ENCODE measurements around the gene ANKRD13D.

ANKRD13D gene

DNA sequence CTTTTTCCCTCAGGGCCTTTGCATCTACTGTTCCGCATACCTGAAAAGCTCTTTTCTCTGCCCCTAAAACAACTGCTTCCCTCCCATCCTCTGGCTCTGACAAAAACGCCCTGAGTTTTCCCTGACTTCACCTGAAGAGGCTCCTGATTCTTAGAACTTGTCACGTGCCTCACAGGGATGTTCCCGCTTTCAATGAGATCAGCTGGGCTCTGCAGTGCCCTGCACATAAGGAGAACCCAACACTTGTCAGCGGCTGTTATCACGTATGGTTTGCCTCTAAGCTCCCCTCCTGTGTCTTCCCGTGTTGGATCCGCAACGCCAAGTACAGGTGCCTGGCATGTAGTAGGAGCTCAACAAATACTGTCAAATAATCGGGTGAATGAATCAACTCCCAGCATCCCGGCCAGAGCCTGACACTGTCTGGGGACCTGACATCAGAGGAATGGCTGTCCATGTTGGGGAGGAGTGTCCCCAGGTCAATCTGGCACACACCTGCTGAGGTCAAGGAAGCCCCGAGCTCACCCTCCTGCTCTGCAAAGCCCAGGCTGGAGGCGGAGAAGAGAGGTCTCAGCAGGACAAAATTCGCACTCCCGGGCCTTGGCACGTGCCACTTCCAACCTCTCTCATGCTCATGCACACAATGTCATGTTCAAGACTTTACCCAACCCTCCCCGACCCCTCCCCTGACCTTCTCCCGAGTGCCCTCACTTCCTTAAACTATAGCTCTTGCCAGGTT lies 27.0 kb upstream of the ANKRD13D start:
- DNase-seq (ENCODE audit: low read depth in 2 of 3, low spot score in 1 of 3), result no peak

- DNase-seq (ENCODE audit: low read depth in 2 of 3, low spot score in 1 of 3), result peak in 1 of 3 donors; percentile 74
Measured at GRCh38 chr11:67262731-67263675, 26.1 kb upstream of the ANKRD13D start.

DNA sequence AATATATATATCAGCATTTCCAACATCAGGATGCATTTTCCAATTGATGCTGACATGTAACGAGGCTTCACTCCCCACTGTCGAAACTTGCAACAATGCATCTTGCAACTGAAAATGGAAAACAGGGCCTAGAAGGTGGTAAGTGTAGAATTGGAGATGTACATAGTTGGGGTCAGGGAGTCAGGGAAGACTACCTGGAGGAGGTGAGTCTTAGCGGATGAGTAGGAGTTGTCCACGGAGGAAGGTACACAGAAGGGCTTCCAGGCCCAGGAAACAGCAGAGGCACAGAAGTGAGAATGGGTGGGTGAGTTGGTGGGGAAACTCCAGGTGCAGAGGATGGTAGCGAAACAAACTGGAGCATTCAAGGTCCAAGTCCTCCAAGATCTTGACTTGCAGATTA lies 24.8 kb upstream of the ANKRD13D start:
- DNase-seq (ENCODE audit: low read depth in 2 of 3, low spot score in 1 of 3), result no peak

- DNase-seq (ENCODE audit: low read depth in 2 of 3, low spot score in 1 of 3), result no peak
Measured at GRCh38 chr11:67264877-67265632, 24.0 kb upstream of the ANKRD13D start.

DNA sequence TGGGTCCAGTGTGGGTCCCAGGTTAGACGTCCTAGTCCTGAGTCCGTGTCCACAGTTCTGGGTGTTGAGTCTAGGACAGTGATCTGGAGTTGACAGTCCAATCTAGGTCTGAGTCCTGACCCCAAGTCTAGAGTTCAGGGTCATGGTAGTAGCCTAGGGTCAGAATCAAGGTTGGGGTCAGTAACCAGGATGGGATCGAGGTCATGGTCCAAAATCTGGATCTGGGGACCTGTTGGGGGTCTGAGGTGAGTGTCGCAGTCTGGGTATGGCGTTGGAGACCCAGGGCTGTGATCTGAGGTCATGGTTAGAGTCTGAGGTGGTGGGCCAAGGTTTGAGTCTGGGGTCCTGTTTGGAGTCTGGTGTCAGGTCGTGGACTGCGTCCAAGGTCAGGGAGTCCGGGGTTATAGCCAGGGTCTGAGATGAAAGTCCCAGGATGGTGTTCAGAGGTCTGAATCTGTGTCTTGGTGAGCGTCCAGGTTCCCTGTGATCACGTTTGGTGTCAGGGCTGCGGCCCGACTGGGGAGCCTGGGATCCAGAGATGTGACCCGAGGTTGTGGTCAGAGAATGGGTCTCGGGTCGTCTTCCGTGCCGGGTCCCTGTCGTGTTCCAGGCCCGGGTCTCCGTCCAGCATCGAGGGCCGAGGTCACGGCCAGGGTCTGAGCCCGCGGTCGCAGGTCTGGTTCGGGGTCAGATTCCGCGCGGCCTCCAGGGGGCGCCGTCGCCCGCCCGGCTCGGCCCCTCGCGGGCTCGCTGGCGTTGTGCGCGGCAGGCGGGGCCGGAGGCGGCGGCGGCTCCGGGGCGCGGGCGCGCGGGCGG lies 23.3 kb upstream of the ANKRD13D start:
- peak in 1 of 3 donors; percentile 74 for DNase-seq (ENCODE audit: low read depth in 2 of 3, low spot score in 1 of 3)

DNA sequence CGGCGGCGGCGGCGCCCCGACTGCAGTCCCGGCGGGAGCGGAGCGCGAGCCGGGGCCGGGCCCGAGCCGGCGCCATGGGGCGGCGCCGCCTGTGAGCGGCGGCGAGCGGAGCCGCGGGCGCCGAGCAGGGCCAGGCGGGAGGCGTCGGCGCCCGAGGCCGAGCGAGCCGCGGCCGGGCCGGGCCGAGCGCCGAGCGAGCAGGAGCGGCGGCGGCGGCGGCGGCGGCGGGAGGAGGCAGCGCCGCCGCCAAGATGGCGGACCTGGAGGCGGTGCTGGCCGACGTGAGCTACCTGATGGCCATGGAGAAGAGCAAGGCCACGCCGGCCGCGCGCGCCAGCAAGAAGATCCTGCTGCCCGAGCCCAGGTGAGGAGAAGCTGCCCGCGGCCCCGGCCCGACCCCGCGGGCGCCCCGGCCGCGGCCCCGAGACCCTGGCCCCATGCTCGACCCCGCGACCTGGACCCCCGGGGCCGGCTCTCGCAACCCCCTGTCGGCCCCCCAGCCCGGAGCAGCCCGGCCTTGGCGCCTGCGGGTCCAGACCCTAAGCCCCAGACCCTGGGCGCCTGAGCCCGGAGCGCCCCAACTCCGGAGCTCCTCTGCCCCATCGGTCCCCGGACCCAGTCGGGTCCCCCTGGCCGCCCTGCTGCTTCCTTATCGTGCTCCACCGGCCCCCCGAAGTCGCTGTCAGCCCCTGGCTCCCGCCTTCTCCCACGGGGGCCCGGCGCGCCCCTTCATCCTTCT lies 22.5 kb upstream of the ANKRD13D start, which contains the start of gene GRK2:
TSS of gene GRK2 (plus strand) at position 25 of the 739 bp plus-strand sequence. CDS start at position 252, 227 bp downstream.
- no peak for DNase-seq (ENCODE audit: low read depth in 2 of 3, low spot score in 1 of 3)

DNA sequence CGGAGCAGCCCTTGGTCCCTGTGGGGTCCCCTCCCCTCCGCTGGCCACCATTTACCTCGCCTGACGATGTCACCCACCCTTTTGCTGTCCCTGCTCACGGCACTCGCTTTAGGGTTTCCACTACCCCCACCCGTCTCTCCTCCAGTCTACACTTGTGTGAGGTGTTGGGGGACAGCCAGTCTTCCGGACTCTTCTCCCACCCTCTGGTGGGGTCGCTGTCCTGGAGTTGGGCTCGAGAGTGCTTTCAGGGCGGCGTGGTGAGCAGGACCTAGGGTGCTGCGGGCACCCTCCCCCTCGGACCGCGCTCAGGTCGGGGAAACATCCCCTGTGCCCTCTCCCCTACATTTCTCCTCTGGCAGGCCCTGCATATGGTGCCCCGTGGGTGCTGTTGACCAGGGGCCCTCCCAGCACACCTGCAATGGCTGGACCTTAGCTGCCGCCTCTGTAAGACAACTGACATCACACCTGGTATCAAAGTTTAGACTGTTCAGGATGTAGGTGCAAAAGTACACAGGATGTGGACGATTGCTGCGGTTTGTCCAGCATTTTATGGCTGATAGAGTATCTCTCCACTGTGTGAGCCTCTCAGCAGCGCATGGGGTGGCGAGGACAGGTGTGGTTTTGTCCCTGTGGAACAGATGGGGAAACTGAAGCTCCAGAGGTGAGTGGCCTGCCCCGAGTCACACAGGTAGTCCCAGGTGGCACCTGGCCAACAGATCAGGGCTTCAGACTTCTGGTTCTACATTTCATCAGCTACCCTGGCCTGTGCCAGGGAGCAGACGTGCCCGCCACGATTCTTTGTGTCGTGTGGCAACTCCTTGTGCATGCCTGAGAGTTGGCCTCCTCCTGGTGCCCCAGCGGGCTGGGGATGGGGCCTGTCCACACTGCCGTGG lies 21.7 kb upstream of the ANKRD13D start:
- no peak for DNase-seq (ENCODE audit: low read depth in 2 of 3, low spot score in 1 of 3)

- DNase-seq (ENCODE audit: low read depth in 2 of 3, low spot score in 1 of 3), result peak; percentile 59 to 71 (median 65)
Measured at GRCh38 chr11:67268081-67268961, 20.8 kb upstream of the ANKRD13D start.

DNA sequence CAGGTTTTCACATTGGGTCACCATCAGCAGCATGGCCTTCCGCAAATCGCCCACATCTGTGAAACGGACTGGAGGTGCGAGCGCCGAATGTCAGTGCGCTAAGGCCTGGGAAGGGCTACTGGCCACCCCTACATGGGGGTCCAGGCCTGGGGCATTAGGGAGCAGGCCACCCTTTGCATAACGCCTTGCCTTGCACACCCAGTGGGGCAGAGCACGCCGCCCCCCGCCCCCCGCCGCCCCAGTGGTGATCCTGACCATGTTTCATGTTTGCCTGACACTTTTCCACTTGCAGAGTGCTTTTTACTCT lies 20.2 kb upstream of the ANKRD13D start:
- no peak for DNase-seq (ENCODE audit: low read depth in 2 of 3, low spot score in 1 of 3)

DNA sequence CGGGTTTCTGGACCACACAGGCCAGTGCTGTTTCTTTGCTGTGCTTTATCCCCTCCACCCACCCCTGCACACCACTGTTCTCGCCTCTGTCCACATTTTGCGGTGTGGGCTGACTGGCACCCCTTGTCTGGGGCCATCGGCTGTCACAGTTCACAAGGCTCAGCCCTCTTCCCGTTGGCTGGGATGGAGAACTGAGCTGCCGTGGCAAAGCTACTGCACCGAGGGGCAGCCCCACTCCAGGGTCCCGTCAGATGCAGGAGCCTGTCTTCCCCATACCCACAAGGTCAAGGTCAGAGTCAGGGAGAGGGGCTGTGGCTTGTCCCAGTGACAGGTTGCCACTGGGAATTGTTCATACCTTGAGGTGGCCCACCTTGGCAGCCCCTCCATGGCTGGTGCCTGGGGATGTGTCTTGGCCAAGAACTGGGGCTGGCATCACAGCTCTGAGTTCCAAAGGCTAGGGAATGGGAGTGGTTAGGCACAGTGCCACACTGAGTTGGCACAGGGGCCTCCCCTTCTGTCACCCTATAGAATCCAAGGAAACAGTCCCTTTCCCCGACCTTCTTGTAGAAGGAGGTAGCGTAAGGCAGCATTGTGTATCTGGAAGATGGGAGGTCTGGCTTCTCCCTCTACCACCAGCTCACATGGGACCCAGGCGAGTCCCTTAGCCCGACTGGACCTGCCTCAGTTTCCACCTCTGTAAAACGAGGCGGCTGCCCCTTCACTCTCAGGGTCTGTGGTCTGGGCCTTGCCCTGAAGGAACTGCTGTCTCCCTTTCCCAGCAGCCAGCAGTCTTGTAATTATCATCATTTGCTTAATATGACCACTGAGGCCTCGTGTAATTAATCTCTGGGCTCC lies 19.5 kb upstream of the ANKRD13D start:
- DNase-seq (ENCODE audit: low read depth in 2 of 3, low spot score in 1 of 3), result no peak

DNA sequence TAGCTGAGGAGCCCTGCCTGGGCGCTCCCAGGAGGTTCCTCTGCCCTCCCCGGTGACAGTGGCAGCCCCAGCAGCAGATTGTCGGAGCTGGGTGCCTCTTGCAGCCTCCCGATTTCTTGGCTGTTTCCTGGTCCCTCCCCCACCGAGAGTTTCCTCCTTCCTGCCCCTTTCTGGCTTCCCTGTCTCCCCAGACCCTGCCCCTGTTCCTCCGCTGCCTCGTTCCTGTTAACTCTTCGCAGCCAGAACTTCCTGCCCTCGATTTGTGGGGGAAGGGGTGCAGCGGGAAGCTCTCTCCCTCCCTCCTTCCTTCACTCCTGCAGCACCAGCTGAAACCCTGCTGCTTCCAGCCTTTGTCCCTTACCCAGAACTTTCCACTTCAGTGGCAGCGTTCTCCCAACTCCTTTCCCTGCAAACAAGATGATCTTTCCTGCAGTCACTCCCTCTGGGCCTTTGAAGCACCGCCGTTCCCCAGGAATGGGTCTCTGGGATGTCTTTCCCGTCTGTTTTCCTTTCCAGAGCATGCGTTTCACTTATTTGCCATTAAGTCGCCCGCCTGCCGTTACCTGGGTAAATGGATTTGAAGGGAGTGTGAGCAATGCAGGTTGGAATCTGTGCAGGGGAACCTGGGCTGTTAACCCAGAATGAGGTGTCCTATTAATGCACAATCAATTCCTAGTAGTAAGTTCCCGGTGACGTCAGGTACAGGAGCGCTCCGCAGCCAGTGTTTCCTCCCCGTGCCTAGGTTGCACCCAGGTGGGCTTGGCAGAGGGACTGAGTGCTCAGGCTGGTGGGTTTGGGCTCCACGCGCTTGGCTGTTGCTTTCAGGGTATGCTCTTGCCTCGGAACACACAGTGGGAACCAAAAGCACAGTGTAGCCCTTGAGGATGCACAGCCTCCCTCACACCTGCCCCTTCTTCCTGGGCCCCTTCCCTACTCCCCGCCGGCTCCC lies 18.6 kb upstream of the ANKRD13D start:
- no peak for DNase-seq (ENCODE audit: low read depth in 2 of 3, low spot score in 1 of 3)

DNA sequence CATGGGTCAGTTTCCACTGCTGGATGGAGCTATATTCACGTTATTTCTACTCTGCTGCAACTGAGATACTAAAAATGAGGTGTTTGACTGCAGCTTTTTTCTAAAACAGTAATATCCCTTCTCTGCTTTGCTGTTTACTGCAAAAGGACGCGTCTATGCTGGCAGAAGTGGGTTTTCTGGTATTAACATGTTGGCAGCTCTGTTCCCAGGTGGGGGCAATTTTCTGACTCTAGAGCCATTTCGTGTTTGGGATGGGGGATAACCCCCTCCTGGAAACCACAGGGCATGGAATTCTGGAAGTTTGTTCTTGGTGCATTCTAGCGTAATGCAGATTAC lies 17.9 kb upstream of the ANKRD13D start:
- no peak for DNase-seq (ENCODE audit: low read depth in 2 of 3, low spot score in 1 of 3)

DNA sequence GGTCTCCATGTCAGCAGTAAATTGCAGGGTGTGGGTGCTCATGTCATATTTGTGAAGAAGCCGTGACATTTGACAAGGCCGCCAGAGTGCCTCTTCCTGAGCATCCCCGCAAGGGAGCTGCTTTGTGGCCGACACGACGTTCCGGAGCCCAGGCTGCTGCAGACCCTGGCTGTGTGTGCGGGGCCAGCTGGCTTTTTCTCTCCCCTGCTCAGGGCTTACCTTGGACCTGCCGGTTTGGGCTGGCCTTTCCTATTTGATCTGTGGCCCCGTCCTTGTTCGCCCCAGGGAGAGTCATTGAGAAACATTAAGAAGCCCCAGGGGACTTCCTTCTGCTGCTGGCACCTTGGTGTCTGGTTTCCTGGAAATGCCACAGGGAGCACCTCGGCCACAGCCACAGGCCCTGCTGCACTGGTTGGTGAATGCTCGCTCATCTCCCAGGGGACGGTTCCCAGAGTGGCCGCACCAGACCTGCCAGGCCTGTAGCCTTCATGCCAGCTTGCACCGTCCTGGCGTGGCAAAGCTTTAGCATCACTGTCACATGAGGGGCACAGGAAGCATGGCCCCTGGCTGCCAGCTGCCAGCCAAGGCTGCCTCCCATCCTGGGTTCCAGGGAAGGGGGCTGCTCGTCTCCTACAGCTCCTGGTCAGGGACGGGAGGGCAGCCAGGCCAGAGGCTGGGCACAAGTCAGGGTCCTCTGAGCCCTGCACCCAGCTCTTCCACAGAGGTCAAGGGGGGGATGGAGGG lies 17.4 kb upstream of the ANKRD13D start:
- DNase-seq (ENCODE audit: low read depth in 2 of 3, low spot score in 1 of 3), result peak in 2 of 3 donors; percentile 62 to 67

DNA sequence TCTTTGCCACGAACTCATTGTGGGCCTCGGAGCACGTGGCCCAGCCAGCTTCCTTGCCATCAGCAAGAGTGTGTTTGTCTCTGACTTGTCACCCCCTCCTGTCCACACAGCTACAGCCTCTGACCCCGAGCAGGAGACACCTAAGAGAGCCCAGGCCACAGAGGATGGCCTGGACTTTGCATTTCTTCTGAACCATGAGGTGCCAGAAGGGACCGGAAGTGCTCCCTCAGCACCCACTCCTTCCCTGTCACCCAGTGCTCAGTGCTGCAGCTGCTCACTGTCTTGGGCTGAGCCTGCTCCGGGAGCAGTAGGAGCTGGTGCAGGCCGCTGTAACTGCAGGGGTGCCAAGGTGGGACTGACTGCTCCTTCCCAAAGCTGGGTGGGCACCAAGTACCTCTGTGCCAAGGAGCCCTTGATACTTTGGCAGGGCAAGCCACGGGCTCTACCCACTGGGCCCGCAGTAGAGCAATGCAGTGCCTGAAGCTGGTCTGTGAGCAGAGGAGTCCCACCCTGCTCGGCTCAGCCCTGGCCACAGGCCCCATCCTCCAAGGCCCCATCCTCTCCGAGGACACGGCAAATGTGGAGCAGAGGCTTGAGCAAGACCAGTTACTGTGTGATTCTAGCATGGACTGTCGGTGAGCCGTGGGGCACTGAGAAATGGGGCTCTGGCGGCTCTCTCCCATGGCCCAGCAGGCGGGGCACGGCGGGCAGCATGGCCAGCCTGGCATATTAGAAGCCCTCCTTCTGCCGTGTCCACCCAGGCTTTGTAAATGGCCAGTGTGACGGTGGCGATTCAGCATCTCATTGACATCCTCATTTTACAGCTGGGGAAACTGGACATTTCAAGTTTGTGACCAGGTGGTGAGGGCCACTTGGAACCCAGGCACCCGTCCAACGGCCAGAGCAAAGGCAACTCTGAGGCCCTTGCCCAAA lies 16.5 kb upstream of the ANKRD13D start:
- no peak for DNase-seq (ENCODE audit: low read depth in 2 of 3, low spot score in 1 of 3)

Data from stimulated activated CD4-positive, alpha-beta T cell treated with anti-CD3 and anti-CD28 coated beads, Interleukin-12 subunit alpha, Interleukin-12 subunit beta, amount 100 ng/mL, for 48 hours (primary cell).